Astrocyte of the cerebellum (primary cell): ENCODE measurements around the gene LCAT.

ENCODE experiments used
- DNase-seq: peaks from one replicate; pipeline ENCODE4 v3.0.0-alpha.2; 2011; ENCODE audit warnings: low read depth
- H3K4me3 ChIP-seq: 2 replicates; pipeline ENCODE4 v1.5.1; 2011; ENCODE audit warnings: mild to moderate bottlenecking, low read depth, low read length, moderate library complexity
- in situ Hi-C: cut with HindIII; loops from 2 replicates; pipeline ENCODE4 v1.10.0; 2017; ENCODE audit warnings: low sequenced_read_pairs
- TF ChIP-seq, protein P1 (sequence below): IDR thresholded peaks from 2 replicates; pipeline ENCODE4 v1.5.1; 2012; ENCODE audit warnings: low read length, low read depth, moderate library complexity, mild to moderate bottlenecking; ENCODE audit errors: missing control alignments

Gene LCAT

DNA sequence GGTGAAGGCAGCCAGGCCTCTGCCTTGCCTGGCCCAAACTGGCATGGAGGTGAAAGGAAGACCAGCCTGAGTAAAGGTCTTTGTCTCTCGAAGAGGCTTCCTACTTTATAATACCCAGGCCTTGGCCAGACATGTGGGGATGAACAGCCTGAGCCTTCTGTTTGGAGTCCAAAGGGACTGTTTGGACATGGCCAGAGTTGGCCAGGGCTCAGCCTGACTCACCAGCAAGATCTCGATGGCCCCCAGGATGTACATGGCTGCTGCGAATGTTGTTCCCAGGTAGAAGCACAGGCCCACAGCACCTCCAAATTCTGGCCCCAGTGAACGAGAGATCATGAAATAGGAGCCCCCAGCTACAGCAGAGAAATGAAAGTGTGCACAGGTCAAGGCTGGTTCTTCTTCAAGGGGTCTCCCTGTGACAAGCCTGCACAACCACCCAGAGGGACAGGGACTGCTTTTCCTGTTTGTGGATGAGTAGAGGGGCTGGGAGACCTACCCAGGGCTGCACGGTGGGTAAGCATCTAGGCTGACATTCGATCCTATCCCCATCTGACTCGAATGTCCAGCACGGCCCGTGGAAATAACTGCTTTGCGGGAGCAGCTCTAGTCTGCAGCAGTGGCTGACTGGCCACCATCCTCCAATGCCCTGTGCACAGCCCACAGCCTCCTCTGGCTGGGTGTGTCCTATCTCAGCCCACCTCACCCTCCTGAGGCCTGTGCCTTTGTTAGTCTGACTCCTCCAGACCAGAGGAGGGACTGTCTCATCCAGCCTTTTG lies 10.7 kb upstream of the LCAT start:
- in situ Hi-C loops = no loop called here
- TF ChIP-seq, protein P1, sequence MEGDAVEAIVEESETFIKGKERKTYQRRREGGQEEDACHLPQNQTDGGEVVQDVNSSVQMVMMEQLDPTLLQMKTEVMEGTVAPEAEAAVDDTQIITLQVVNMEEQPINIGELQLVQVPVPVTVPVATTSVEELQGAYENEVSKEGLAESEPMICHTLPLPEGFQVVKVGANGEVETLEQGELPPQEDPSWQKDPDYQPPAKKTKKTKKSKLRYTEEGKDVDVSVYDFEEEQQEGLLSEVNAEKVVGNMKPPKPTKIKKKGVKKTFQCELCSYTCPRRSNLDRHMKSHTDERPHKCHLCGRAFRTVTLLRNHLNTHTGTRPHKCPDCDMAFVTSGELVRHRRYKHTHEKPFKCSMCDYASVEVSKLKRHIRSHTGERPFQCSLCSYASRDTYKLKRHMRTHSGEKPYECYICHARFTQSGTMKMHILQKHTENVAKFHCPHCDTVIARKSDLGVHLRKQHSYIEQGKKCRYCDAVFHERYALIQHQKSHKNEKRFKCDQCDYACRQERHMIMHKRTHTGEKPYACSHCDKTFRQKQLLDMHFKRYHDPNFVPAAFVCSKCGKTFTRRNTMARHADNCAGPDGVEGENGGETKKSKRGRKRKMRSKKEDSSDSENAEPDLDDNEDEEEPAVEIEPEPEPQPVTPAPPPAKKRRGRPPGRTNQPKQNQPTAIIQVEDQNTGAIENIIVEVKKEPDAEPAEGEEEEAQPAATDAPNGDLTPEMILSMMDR = no peak
- no peak overlapping the region for H3K4me3 ChIP-seq
- no peak for DNase-seq

DNA sequence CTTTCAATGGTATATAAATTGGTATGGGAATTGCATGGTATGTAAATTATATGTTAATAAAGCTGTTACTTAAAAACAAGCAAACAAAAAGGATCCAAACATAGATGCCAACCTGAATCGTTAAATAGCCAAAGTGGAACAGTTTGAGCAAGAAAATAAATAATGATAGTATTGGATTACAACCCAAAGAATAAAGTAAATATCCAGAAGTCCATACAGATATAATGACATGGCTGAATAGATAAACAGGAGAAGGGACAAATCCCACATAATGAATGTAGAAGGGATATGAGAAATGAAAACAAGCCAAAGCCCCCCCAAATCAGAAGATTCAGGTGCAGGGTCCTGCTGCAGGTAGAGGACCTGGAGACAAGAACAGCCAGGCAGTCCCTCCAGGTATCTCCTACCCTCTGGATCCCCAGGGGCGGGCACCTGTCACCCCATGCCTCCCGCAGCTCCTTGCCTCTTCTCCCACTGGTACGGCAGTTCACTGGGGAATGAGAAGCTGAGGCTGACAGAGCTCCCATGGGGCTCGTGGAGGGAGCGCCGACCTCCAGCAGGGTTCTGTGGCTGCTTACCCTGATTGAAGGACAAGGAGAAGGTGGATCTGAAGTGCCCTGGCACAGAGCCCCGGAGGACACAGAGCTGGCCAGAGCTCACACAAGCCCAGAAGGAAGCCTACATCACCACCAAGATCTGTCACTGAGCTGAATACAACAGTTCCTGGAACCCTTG lies 9.9 kb upstream of the LCAT start:
- in situ Hi-C loops = no loop called here
- TF ChIP-seq, protein P1 = no peak
- DNase-seq = no peak
- H3K4me3 ChIP-seq = no peak overlapping the region

DNA sequence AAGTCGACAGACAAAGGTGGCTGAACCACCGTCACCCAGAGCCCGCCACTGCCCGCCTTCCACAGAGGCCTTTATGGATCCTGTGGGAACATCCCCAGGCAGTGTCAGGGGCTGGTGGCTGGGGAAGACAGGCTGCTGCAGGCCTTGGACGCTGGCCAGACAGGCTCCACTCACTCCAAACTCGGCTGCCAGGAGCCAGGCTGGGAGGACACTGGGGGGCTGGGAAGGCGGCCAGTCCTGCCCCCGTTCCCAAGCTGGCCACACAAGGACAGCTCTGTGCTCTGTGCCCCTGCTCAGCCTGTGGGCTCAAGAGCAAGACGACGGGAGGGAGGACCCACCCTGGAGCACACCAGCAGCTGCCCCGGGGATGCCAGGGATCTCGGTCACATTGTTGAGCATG lies 7.6 kb upstream of the LCAT start:
- in situ Hi-C loops = no loop called here
- no peak for DNase-seq
- TF ChIP-seq, protein P1 = no peak
- H3K4me3 ChIP-seq = no peak overlapping the region

DNA sequence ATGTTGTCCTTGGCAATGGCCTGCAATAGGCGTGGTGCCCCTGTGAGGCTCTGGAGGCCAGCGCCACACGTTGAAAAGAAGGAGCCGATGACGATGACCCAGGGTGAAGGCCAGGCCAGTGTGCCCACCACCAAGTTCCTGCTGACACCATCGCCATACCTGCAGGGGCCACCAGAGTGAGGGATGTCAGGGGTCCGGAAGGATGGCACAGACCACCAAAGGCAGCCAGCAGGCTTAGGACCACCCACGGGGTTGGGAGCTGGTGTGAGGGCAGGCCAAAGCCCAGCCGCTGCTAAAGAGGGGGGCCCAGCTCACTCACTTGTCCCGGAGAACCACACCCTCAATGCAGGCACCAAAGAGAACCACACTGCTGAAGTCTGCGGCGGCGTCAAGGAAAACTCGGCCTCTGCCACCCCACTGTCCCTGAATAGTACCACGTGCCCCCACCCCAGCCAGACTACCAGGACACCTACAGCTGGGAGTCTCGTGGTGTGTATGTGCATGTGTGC lies 6.5 kb upstream of the LCAT start:
- in situ Hi-C loops = no loop called here
- H3K4me3 ChIP-seq = no peak overlapping the region
- no peak for DNase-seq
- TF ChIP-seq, protein P1 = no peak

DNA sequence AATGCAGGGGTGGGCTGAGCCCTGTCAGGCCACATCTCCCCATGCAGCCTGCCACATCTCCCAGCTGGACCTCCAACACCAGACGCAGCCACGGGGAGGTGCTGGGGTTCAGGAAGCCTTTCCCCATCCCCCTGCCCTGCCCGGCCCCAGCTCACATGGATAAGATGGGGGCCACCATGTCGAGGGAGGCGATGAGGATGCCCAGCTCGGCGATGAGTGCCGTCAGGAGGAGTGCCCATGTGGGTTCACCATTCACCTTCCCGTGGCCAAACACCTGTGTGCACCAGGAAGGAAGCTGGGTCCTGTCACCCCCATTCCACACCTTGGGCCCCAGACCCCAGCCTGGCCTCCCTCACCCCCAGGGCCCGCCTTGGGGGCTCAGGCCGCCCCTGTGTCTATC lies 5.7 kb upstream of the LCAT start:
- TF ChIP-seq, protein P1 = no peak
- in situ Hi-C loops = no loop called here
- no peak for DNase-seq
- no peak overlapping the region for H3K4me3 ChIP-seq

DNA sequence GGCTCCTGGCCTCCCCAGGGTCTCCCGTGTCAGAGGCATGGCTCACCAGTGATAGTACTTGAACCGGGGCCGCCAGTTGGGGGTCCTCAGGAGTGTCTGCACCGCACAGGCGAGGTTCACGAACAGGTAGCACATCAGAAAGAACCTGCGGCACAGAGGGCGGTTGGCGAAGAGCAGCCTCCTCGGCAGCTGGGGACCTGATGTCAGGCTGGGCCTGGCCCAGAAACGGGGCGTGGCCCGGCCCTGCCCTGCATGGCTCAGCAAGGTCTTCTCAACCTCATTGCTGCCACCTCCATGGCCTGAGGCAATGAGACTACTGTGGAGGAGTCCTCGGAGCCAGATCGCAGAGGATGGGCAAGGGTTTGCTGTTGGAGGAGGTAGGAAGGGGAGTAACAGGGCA lies 4.1 kb upstream of the LCAT start:
- in situ Hi-C loops = no loop called here
- TF ChIP-seq, protein P1 = no peak
- no peak for DNase-seq
- no peak overlapping the region for H3K4me3 ChIP-seq
